Stimulated activated CD4-positive, alpha-beta T cell treated with anti-CD3 and anti-CD28 coated beads, Interleukin-12 subunit alpha, Interleukin-12 subunit beta, amount 100 ng/mL, for 4 hours (primary cell): ENCODE data around the gene COPE.

Experiments used
- DNase-seq: peaks from one replicate; pipeline ENCODE4 v3.0.0-alpha.2; 2020

The COPE gene

DNA sequence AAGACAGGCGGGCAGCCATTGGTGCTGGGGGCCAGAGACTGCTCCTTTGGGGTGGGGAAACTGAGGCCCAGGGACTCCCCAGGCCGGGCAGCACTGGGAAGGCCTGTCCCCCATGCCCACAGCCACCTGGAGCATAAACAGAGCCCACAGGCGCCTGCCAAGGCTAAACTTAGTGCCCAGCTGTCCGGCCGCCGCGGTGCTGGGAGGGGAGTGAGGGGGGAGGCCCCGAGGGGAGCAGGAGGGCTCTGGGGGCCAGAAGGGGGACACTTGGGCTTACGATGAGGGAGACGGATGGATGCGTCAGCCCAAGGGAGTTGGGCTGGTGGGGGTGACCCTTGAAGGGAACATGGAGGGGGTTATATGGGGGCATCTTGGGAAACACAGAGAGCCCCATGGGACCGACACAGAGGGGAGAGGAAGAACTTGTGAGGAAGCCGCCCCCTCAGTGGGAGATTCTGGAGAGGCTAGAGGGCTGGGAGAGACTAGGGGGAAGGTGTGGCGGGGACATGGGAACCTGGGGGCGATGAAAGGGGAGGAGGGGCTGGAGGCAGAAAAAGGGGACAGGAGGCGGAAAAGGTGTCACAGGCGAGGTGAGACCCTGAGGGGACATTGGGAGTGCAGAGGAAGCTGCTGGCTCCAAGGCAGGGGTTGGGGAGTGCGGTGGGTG is 25.5 kb downstream of the COPE start:
- no peak for DNase-seq

DNA sequence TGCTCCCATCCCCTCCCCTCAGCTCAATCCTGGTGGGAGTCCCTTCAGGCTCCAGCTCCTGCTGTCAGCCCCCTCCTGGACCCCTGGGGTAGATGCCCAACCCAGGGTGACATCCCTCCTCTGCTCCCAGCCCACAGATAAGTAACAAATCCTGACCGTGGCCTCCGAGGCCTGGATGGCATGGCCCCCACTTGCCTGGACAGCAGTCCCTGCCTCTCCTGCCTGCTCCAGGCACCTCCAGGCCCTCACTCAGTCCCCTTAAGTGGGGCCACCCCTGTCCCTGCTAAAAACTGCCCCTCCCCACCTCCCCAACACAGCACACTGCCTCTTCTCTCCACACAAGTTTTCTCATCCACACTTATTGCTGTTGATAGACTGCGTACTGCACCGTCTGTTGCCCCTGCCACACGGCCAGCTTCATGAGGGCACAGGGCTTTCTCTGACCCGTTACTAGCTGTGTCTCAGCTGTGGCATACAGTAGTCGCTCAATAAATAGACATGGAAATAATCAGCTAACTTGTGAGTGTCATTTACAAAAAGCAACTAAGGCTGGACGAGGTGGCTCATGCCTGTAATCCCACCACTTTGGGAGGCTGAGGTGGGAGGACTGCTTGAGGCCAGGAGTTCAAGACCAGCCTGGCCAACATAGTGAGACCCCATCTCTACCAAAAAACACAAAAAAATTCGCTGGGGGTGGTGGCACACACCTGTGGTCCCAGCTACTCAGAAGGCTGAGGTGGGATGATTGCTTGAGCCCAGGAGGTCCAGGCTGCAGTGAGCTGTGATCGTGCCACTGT is 29.0 kb downstream of the COPE start:
- no peak for DNase-seq

DNA sequence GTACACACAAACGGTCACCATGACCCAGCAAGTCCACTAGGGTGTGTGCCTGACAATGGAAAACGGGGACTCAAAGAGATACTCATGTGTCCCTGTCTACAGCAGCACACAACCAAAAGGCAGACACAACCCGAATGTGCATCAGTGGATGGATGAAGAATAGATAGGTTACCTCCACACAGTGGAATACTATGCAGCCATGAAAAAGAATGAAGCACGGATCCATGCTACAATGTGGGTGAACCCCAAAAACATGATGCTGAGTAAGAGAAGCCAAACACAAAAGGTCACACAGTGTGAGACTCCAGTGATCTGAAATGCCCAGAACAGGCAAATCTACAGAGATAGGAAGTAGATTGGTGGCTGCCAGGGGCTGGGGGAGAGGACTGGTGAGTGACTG is 32.2 kb downstream of the COPE start:
- DNase-seq: no peak

- no peak for DNase-seq
These were observed 35.5 kb downstream of the COPE start for GRCh38 chr19:18883526-18884304.

GRCh38 chr19:18881491-18881890 is 37.7 kb downstream of the COPE start:
- no peak for DNase-seq

DNA sequence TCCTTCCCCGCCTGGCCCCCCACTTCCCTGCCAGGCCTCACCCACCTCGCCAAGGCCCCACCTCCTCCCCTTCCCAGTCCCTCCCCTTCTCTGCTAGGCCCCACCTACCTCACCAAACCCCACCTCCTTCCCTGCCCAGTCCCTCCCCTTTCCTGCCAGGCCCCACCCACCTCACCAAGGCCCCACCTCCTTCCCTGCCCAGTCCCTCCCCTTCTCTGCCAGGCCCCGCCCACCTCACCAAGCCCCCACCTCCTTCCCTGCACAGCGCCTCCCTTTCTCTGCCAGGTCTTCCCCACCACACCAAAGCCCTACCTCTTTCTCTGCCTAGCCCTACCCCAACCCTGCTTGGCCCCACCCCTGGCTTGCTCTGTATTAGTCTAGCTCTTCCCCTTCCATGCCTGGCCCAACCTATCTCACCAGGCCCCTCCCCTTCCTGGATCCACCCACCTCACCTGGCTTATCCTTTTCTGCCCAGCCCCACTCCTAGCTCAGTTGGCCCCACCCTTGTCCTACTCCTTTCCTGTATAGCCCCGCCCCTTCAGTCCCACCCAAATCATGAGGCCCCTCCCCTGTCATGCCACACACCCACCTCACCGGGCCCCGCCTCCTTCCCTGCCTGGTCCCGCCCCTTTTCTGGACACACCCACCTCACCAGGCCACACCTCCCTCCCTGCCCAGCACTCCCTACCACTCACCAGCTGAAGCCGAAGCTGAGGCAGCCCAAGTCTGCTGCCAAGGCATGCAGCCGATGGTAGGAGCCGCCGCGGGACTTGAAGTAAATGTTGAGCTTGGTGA is 39.4 kb downstream of the COPE start:
- DNase-seq: no peak

DNA sequence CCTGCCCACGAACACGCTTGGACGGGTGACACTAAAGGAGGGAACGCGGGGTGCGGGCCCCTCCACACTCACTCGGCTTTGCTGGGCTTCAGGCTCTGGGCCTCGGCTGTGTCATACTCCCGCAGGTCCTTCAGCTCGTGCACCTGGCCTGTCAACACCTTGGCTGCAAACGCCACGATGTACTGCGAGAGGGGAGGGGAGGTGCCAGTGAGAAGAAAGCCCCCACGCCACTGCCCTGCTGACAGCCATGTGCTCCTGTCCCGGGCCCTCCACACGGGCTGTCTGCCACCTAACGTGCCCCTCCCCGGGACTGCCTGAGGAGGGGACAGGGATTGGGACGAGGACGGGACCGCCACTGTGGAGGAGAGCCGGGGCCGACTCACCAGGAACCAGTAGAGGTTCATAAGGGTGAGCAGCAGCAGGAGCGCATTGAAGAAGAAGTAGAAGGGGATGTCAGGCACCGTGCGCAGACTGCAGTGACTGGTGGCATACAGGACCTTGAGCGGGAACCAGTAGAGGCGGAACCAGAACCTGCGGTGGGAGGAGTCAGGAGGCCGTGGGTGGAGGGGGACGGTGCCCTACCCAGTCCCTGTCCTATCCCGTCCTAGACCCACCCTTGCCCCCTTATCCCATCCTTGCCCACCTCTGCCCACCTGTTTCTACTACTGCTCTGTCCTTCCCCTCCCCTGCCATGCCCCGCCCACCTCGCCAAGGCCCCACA is 40.2 kb downstream of the COPE start:
- no peak for DNase-seq

- no peak for DNase-seq
These were observed 41.0 kb downstream of the COPE start for GRCh38 chr19:18878058-18878797.

DNA sequence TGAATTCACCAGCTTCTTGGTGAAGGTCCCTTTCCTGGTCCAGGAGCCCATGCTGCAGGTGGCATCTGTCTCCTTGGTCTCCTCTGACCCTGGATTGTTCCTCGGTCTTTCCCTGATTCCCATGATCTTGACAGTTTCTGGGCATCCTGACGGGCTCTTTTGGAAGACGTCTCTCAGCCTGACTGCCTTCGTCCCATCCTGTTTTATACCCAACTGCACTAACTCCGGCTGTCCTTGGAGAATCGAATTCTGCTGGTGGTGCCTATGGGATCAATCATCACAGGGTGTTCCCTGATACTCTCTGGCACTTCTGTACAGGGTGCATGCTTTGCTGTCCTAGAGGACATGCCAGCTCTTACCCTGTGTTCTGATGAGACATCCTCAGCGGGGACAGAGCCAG is 42.3 kb downstream of the COPE start:
- DNase-seq: no peak

DNA sequence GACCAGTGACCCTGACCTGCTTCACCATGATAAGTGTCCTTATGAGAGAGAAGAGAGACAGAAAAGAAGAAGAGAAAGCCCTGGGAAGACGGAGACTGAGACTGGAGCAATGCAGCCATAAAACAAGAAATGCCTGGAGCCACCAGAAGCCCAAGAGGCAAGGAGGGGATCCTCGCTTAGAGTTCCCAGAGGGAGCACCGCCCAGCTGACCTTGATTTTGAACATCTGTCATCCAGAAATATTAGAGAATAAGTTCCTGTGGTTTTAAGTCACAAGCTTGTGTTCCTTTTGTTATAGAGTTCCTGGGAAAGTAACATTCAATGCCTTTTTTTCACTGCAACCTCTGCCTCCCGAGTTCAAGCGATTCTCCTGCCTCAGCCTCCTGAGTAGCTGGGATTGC is 43.5 kb downstream of the COPE start:
- no peak for DNase-seq

DNA sequence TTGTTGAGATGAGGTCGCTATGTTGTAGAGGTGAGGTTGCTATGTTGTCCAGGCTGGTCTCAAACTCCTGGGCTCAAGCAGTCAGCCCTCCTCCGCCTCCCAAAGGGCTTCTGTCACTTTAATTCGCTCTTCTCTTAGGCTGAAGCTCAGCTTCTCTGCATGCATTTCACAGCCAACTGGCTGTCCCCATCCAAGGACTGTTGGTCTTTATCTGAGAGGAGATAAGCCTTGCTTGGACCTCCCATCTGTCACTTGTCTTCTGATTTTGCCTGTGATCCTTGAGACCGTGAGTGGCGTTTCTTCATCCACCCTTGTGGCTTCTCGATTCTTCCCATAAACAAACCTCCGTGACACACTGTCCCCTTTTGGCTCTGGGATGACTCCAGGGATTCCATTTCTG is 47.6 kb downstream of the COPE start:
- DNase-seq: no peak

DNA sequence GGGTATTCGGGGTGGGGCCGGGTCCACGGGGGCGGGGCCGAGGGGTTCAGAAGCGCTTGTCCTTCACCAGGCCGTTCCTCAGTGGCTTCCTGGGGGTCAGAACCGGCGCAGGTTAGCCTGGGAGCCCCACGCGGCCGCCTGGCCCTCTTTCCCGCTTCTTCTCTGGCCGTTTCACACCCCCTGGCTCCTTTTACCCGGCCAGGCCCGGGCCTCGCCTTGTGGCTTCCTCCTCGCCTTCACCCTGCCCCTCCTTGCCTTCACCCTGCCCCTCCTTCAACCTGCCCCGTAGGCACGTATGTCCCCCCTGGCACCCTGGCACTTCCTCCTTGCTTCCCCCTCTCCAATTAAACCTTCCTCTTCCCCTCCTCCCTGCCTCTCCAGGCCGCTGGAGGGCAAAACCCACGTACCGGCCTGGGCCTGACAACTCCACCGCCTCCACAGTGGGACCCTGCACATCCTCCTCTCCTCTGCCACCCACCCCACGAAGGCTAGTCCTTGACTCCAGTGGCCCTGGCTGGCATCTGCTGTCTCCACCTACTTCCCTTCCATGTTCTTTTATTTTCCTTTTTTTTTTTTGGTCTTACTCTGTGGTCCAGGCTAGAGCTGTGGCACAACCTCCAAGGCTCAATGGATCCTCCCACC is 48.5 kb downstream of the COPE start:
- DNase-seq: no peak

DNA sequence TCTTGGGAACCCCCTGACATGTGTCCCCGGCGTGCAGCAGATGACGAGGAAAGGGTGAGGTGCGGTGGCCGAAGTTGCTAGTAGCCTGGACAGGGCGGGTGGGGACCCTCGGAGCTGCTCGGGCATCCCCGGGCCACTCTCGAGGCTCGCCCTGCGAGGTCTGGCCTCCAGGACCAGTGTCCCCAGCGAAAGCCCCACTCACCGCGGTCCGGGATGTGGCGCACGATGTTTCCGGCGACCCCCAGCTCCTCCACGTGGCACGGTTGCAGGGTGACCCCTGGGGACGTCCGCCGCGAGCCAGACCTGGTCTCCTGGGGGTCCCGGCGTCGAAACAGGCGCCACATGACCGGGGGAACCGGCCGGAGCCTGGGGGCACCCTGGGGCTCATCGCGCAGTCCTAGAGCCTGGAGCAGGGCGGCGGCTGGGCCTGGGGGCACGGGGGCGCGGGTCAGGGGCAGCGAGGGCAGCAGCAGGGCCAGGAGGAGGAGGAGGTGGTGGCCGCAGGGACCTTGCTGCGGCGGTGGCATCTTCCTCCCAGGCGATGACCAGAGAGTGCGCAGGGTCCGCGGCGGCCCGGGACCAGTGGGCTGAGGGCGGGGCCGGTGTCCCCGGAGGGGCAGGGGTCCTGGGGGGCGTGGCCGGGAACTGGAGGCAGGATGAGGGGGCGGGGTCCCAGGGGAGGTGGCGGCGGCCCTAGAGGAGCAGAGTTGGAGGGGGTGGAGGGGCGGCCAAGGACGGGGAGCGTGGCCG is 49.2 kb downstream of the COPE start:
- no peak for DNase-seq

- DNase-seq: no peak
These were observed 50.1 kb downstream of the COPE start for GRCh38 chr19:18869023-18869618.

GRCh38 chr19:18868380-18869022 is 50.7 kb downstream of the COPE start:
- no peak for DNase-seq

- no peak for DNase-seq
These were observed 51.4 kb downstream of the COPE start for GRCh38 chr19:18867751-18868150.

- no peak for DNase-seq
These were observed 52.0 kb downstream of the COPE start for GRCh38 chr19:18867199-18867598.

GRCh38 chr19:18866800-18867123 is 52.4 kb downstream of the COPE start:
- no peak for DNase-seq

GRCh38 chr19:18865973-18866799 is 53.0 kb downstream of the COPE start:
- DNase-seq: peak; percentile 63
